Fibroblast of mammary gland (primary cell): ENCODE data around the gene NELL2.

Experiments
- DNase-seq: peaks from one replicate; pipeline ENCODE4 v3.0.0-alpha.2; 2010; ENCODE audit warnings: low read depth
- H3K4me3 ChIP-seq: 2 replicates; pipeline ENCODE4 v1.5.1; 2011; ENCODE audit warnings: low read depth, mild to moderate bottlenecking, low read length, moderate library complexity; ENCODE audit not compliant: control insufficient read depth
- CTCF ChIP-seq: conservative IDR thresholded peaks from 2 replicates; pipeline ENCODE4 v1.5.1; 2011; ENCODE audit warnings: low read depth, low read length, inconsistent platforms; ENCODE audit not compliant: control insufficient read depth, insufficient read depth

Gene NELL2

GRCh38 chr12:44502681-44503080 lies 373.4 kb downstream of the NELL2 start:
- TF ChIP-seq CTCF = no peak
- DNase-seq = no peak
- no peak overlapping the region for H3K4me3 ChIP-seq

DNA sequence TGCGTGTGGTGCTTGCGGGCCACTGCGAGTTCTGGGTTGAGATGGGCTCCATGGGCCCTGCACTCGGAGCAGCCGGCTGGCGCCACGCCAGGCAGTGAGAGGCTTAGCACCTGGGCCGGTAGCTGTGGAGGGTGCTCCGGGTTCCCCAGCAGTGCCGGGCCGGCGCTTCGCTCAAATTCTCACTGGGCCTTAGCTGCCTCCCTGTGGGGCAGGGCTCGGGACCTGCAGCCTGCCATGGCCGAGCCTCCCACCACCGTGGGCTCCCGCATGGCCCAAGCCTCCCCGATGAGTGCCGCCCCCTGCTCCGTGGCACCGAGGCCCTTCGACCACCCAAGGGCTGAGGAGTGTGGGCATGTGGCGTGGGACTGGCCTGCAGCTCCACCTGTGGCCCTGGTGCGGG lies 375.7 kb downstream of the NELL2 start:
- DNase-seq = no peak
- TF ChIP-seq CTCF = no peak
- no peak overlapping the region for H3K4me3 ChIP-seq

- H3K4me3 ChIP-seq = no peak overlapping the region
- no peak for DNase-seq
- no peak for TF ChIP-seq CTCF
Observed at GRCh38 chr12:44497044-44497443, 379.1 kb downstream of the NELL2 start.

- DNase-seq = no peak
- H3K4me3 ChIP-seq = no peak overlapping the region
- no peak for TF ChIP-seq CTCF
Observed at GRCh38 chr12:44490181-44490580, 385.9 kb downstream of the NELL2 start.

- TF ChIP-seq CTCF = no peak
- no peak for DNase-seq
- no peak overlapping the region for H3K4me3 ChIP-seq
Observed at GRCh38 chr12:44488180-44488579, 387.9 kb downstream of the NELL2 start.

- H3K4me3 ChIP-seq = no peak overlapping the region
- no peak for TF ChIP-seq CTCF
Observed at GRCh38 chr12:44484862-44485261, 391.3 kb downstream of the NELL2 start.

GRCh38 chr12:44477331-44477980 lies 398.7 kb downstream of the NELL2 start:
- H3K4me3 ChIP-seq = no peak overlapping the region
- no peak for DNase-seq
- no peak for TF ChIP-seq CTCF

More at GRCh38 chr12:44484862-44485261, 391.3 kb downstream of the NELL2 start:
- DNase-seq = no peak
